GM19452 (cell line): ENCODE measurements around the gene SPOCK3.
A peak's percentile ranks its signal among the peaks of the same experiment; 100 is the strongest.
"Not testable (repeated sequence)": the region's sequence is repeated elsewhere in the genome, so short reads cannot be mapped to it uniquely, and the experiment has no call there.

ENCODE experiments used
- ATAC-seq: cut with Tn5 transposase; IDR thresholded peaks from one replicate; pipeline ENCODE4 v1.9.1; 2021; ENCODE audit not compliant: unreplicated experiment

SPOCK3 gene

GRCh38 chr4:167234316-167234881 lies at the start of gene SPOCK3:
TSS of gene SPOCK3 (minus strand) at chr4:167234494.
- no peak for ATAC-seq

GRCh38 chr4:167282171-167282864 lies 48.0 kb upstream of the SPOCK3 start:
- no peak for ATAC-seq

- not testable (repeated sequence) for ATAC-seq
These were observed 47.3 kb upstream of the SPOCK3 start for GRCh38 chr4:167281545-167281944.

- no peak for ATAC-seq
These were observed 40.1 kb upstream of the SPOCK3 start for GRCh38 chr4:167274351-167274750.

GRCh38 chr4:167265231-167265630 lies 30.9 kb upstream of the SPOCK3 start:
- no peak for ATAC-seq

GRCh38 chr4:167248271-167248670 lies 14.0 kb upstream of the SPOCK3 start:
- ATAC-seq = no peak

GRCh38 chr4:167239627-167240026 lies 5.3 kb upstream of the SPOCK3 start:
- ATAC-seq = no peak

GRCh38 chr4:167238226-167238625 lies 3.9 kb upstream of the SPOCK3 start:
- ATAC-seq = no peak

- ATAC-seq = no peak
These were observed 494 bp downstream of the SPOCK3 start for GRCh38 chr4:167233685-167234315.

- no peak for ATAC-seq
These were observed 1.2 kb downstream of the SPOCK3 start for GRCh38 chr4:167232805-167233684.

GRCh38 chr4:167230744-167231143 lies 3.5 kb downstream of the SPOCK3 start:
- no peak for ATAC-seq

- ATAC-seq = peak; percentile 95
These were observed 12.2 kb downstream of the SPOCK3 start for GRCh38 chr4:167222099-167222498.

GRCh38 chr4:167221084-167221483 lies 13.2 kb downstream of the SPOCK3 start:
- no peak for ATAC-seq

- no peak for ATAC-seq
These were observed 16.2 kb downstream of the SPOCK3 start for GRCh38 chr4:167218022-167218608.

GRCh38 chr4:167216783-167217182 lies 17.5 kb downstream of the SPOCK3 start:
- ATAC-seq = no peak

- no peak for ATAC-seq
These were observed 24.1 kb downstream of the SPOCK3 start for GRCh38 chr4:167210166-167210565.

GRCh38 chr4:167196344-167197012 lies 37.8 kb downstream of the SPOCK3 start:
- no peak for ATAC-seq

- ATAC-seq = no peak
These were observed 43.9 kb downstream of the SPOCK3 start for GRCh38 chr4:167190379-167190778.

- no peak for ATAC-seq
These were observed 48.8 kb downstream of the SPOCK3 start for GRCh38 chr4:167185465-167185864.

- no peak for ATAC-seq
These were observed 51.3 kb downstream of the SPOCK3 start for GRCh38 chr4:167183036-167183435.
